Fibroblast of lung (primary cell): ENCODE measurements around the gene PTGFRN.

Source experiments
- CTCF ChIP-seq, 2 donors: IDR thresholded peaks in 1 of 2; conservative IDR thresholded peaks in 1 of 2; 1 replicate in 1 of 2; 2 replicates in 1 of 2; pipeline ENCODE4 v1.5.1; 2011 to 2012; ENCODE audit warnings: low read length in 2 of 2, control low read depth in 1 of 2, inconsistent platforms in 1 of 2, low read depth in 1 of 2, mild to moderate bottlenecking in 1 of 2
- EZH2 ChIP-seq: IDR thresholded peaks from 2 replicates; pipeline ENCODE4 v1.5.1; 2012; ENCODE audit warnings: low read length, control low read depth, mild to moderate bottlenecking; ENCODE audit errors: missing control alignments

GRCh38 chr1:116882866-116883265 lies 26.9 kb upstream of the PTGFRN start:
- no peak for TF ChIP-seq CTCF (conservative IDR thresholded peaks at IDR 0.05 in 1 of 2, IDR thresholded peaks at IDR 0.05 in 1 of 2; ENCODE audit: low read depth in 1 of 2, low read length in 2 of 2)
- no peak for TF ChIP-seq EZH2
